ENCODE results near the gene CRBN.

CRBN gene

GRCh38 chr3:3127432-3128010 is 52.0 kb downstream of the CRBN start:
- Histone ChIP-seq H3K27me3 (ENCODE audit: insufficient read depth, low read length, poor library complexity, severe bottlenecking) (no peaks in the 10 kb centered on the region), H3K79me2 (ENCODE audit: insufficient read depth, low read length) (peaks cover 44% of the 10 kb centered on the region), H3K9ac (ENCODE audit: low read depth, low read length, poor library complexity, severe bottlenecking) (peak overlapping the region; percentile 96), H3F3A (ENCODE audit: low read depth) (no peaks in the 10 kb centered on the region), H3K4me2 (ENCODE audit: low read depth, low read length, poor library complexity, severe bottlenecking) (peak overlapping the region; percentile 80), H3K9me3 (ENCODE audit: insufficient read depth, low read depth, low read length) (no peaks in the 10 kb centered on the region), H3K36me3 (ENCODE audit: insufficient read depth, low read length) (peaks cover 9% of the 10 kb centered on the region; the same call in 1 of the 2 replicates), H3K4me3 (ENCODE audit: low read length, poor library complexity, severe bottlenecking) (peak overlapping the region; percentile 98), H2AFZ (ENCODE audit: low read length) (peak overlapping the region; percentile 83), H4K20me1 (ENCODE audit: insufficient read depth, low read length, poor library complexity, severe bottlenecking) (peaks cover 26% of the 10 kb centered on the region), H3K4me1 (ENCODE audit: insufficient read depth, low read length, poor library complexity, severe bottlenecking) (peaks cover 36% of the 10 kb centered on the region), H3K9me2 (replicated peaks; ENCODE audit: low read depth, low read length) (no peaks in the 10 kb centered on the region)
- no peak for TF ChIP-seq EZH2phosphoT487 (IDR thresholded peaks at IDR 0.05; ENCODE audit: borderline replicate concordance)
- no peak for TF ChIP-seq CTCF (conservative IDR thresholded peaks at IDR 0.05; ENCODE audit: low read length)

GRCh38 chr3:3126477-3127431 is 52.7 kb downstream of the CRBN start, which contains the start of gene TRNT1:
TSS of gene TRNT1 (plus strand) at chr3:3126940. CDS start at chr3:3129041, 2,101 bp downstream.
- Histone ChIP-seq H3K27me3 (ENCODE audit: insufficient read depth, low read length, poor library complexity, severe bottlenecking) (no peaks in the 10 kb centered on the region), H3K9ac (ENCODE audit: low read depth, low read length, poor library complexity, severe bottlenecking) (peak within 1 kb of the TSS; percentile 96), H3K4me2 (ENCODE audit: low read depth, low read length, poor library complexity, severe bottlenecking) (peak within 1 kb of the TSS; percentile 80), H3K9me2 (replicated peaks; ENCODE audit: low read depth, low read length) (no peaks in the 10 kb centered on the region), H3F3A (ENCODE audit: low read depth) (no peaks in the 10 kb centered on the region), H3K9me3 (ENCODE audit: insufficient read depth, low read depth, low read length) (no peaks in the 10 kb centered on the region), H3K79me2 (ENCODE audit: insufficient read depth, low read length) (peaks cover 44% of the 10 kb centered on the region), H4K20me1 (ENCODE audit: insufficient read depth, low read length, poor library complexity, severe bottlenecking) (peaks cover 26% of the 10 kb centered on the region), H3K4me1 (ENCODE audit: insufficient read depth, low read length, poor library complexity, severe bottlenecking) (peaks cover 36% of the 10 kb centered on the region), H3K36me3 (ENCODE audit: insufficient read depth, low read length) (peaks cover 9% of the 10 kb centered on the region; the same call in 1 of the 2 replicates), H3K4me3 (ENCODE audit: low read length, poor library complexity, severe bottlenecking) (peak within 1 kb of the TSS; percentile 98), H2AFZ (ENCODE audit: low read length) (peak within 1 kb of the TSS; percentile 83)
- TF ChIP-seq CTCF (conservative IDR thresholded peaks at IDR 0.05; ENCODE audit: low read length): no peak
- no peak for TF ChIP-seq EZH2phosphoT487 (IDR thresholded peaks at IDR 0.05; ENCODE audit: borderline replicate concordance)

GRCh38 chr3:3125977-3126376 is 53.5 kb downstream of the CRBN start:
- Histone ChIP-seq H3K4me1 (ENCODE audit: insufficient read depth, low read length, poor library complexity, severe bottlenecking) (peaks cover 36% of the 10 kb centered on the region), H3K9me2 (replicated peaks; ENCODE audit: low read depth, low read length) (no peaks in the 10 kb centered on the region), H3K36me3 (ENCODE audit: insufficient read depth, low read length) (peaks cover 6% of the 10 kb centered on the region; the same call in 1 of the 2 replicates), H4K20me1 (ENCODE audit: insufficient read depth, low read length, poor library complexity, severe bottlenecking) (peaks cover 26% of the 10 kb centered on the region), H3K9me3 (ENCODE audit: insufficient read depth, low read depth, low read length) (no peaks in the 10 kb centered on the region), H3K27me3 (ENCODE audit: insufficient read depth, low read length, poor library complexity, severe bottlenecking) (no peaks in the 10 kb centered on the region), H3K79me2 (ENCODE audit: insufficient read depth, low read length) (peaks cover 40% of the 10 kb centered on the region), H2AFZ (ENCODE audit: low read length) (peak overlapping the region; percentile 79), H3K4me3 (ENCODE audit: low read length, poor library complexity, severe bottlenecking) (peak overlapping the region; percentile 98), H3K4me2 (ENCODE audit: low read depth, low read length, poor library complexity, severe bottlenecking) (peak overlapping the region; percentile 69), H3K9ac (ENCODE audit: low read depth, low read length, poor library complexity, severe bottlenecking) (peak overlapping the region; percentile 96), H3F3A (ENCODE audit: low read depth) (no peaks in the 10 kb centered on the region)
- no peak for TF ChIP-seq EZH2phosphoT487 (IDR thresholded peaks at IDR 0.05; ENCODE audit: borderline replicate concordance)
- no peak for TF ChIP-seq CTCF (conservative IDR thresholded peaks at IDR 0.05; ENCODE audit: low read length)

All from Loucy (cell line).